PC-3 (cell line): Measurements from ENCODE around the gene FGGY.

Experiments used
- EZH2 ChIP-seq: fragments of 300-600 bp; sonication (generic); IDR thresholded peaks from one replicate; pipeline ENCODE4 v1.6.1; 2017; ENCODE audit warnings: antibody characterized with exemption, mild to moderate bottlenecking, low read length; ENCODE audit not compliant: unreplicated experiment
- TF ChIP-seq, protein P1 (sequence below): fragments of 300-600 bp; sonication (generic); conservative IDR thresholded peaks from 2 replicates; pipeline ENCODE4 v1.5.1; 2017; ENCODE audit warnings: antibody characterized with exemption, low read depth, mild to moderate bottlenecking, low read length

GRCh38 chr1:59498640-59499039 is 201.7 kb downstream of the FGGY start:
- TF ChIP-seq, protein P1, sequence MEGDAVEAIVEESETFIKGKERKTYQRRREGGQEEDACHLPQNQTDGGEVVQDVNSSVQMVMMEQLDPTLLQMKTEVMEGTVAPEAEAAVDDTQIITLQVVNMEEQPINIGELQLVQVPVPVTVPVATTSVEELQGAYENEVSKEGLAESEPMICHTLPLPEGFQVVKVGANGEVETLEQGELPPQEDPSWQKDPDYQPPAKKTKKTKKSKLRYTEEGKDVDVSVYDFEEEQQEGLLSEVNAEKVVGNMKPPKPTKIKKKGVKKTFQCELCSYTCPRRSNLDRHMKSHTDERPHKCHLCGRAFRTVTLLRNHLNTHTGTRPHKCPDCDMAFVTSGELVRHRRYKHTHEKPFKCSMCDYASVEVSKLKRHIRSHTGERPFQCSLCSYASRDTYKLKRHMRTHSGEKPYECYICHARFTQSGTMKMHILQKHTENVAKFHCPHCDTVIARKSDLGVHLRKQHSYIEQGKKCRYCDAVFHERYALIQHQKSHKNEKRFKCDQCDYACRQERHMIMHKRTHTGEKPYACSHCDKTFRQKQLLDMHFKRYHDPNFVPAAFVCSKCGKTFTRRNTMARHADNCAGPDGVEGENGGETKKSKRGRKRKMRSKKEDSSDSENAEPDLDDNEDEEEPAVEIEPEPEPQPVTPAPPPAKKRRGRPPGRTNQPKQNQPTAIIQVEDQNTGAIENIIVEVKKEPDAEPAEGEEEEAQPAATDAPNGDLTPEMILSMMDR, result no peak
- no peak for TF ChIP-seq EZH2
